ENCODE results near the gene KRT71.

Gene KRT71

GRCh38 chr12:52526511-52526951 lies 26.4 kb downstream of the KRT71 start:
- Histone ChIP-seq H4K20me1 (ENCODE audit: insufficient read depth) (no peaks in the 10 kb centered on the region), H3K36me3 (ENCODE audit: insufficient read depth) (no peaks in the 10 kb centered on the region), H3K4me2 (no peak overlapping the region), H3K27ac (no peak overlapping the region), H2AFZ (ENCODE audit: low read depth) (no peak overlapping the region), H3K4me3 (IDR thresholded peaks at IDR 0.05; ENCODE audit: insufficient read depth, low read depth, low read length) (no peak overlapping the region), H3K4me1 (ENCODE audit: low read depth, poor library complexity, severe bottlenecking) (no peaks in the 10 kb centered on the region), H3K79me2 (ENCODE audit: insufficient read depth, low read depth) (no peaks in the 10 kb centered on the region), H3K9ac (no peak overlapping the region), H3K27me3 (ENCODE audit: insufficient read depth, low read depth) (peaks cover 21% of the 10 kb centered on the region)
- TF ChIP-seq CTCF (conservative IDR thresholded peaks at IDR 0.05; ENCODE audit: low read depth, low read length), result no peak

GRCh38 chr12:52525661-52526499 lies 27.1 kb downstream of the KRT71 start:
- Histone ChIP-seq H3K36me3 (ENCODE audit: insufficient read depth) (no peaks in the 10 kb centered on the region), H4K20me1 (ENCODE audit: insufficient read depth) (no peaks in the 10 kb centered on the region), H3K9ac (no peak overlapping the region), H3K4me3 (IDR thresholded peaks at IDR 0.05; ENCODE audit: insufficient read depth, low read depth, low read length) (no peak overlapping the region), H2AFZ (ENCODE audit: low read depth) (no peak overlapping the region), H3K4me1 (ENCODE audit: low read depth, poor library complexity, severe bottlenecking) (no peaks in the 10 kb centered on the region), H3K27ac (no peak overlapping the region), H3K4me2 (no peak overlapping the region), H3K79me2 (ENCODE audit: insufficient read depth, low read depth) (no peaks in the 10 kb centered on the region), H3K27me3 (ENCODE audit: insufficient read depth, low read depth) (peaks cover 24% of the 10 kb centered on the region)
- TF ChIP-seq CTCF (conservative IDR thresholded peaks at IDR 0.05; ENCODE audit: low read depth, low read length), result no peak

GRCh38 chr12:52524898-52525591 lies 27.9 kb downstream of the KRT71 start:
- Histone ChIP-seq H3K27ac (no peak overlapping the region), H2AFZ (ENCODE audit: low read depth) (no peak overlapping the region), H3K4me2 (no peak overlapping the region), H3K9ac (no peak overlapping the region), H3K4me1 (ENCODE audit: low read depth, poor library complexity, severe bottlenecking) (no peaks in the 10 kb centered on the region), H3K27me3 (ENCODE audit: insufficient read depth, low read depth) (peaks cover 20% of the 10 kb centered on the region; the same call in 1 of the 2 replicates), H3K4me3 (IDR thresholded peaks at IDR 0.05; ENCODE audit: insufficient read depth, low read depth, low read length) (no peak overlapping the region), H4K20me1 (ENCODE audit: insufficient read depth) (no peaks in the 10 kb centered on the region), H3K79me2 (ENCODE audit: insufficient read depth, low read depth) (no peaks in the 10 kb centered on the region), H3K36me3 (ENCODE audit: insufficient read depth) (no peaks in the 10 kb centered on the region)
- no peak for TF ChIP-seq CTCF (conservative IDR thresholded peaks at IDR 0.05; ENCODE audit: low read depth, low read length)

- no peak overlapping the region for H3K4me2 ChIP-seq
- H3K27ac ChIP-seq, result no peak overlapping the region
- H3K4me1 ChIP-seq (ENCODE audit: low read depth, poor library complexity, severe bottlenecking), result no peaks in the 10 kb centered on the region
- no peak overlapping the region for H2AFZ ChIP-seq (ENCODE audit: low read depth)
- H3K79me2 ChIP-seq (ENCODE audit: insufficient read depth, low read depth), result no peaks in the 10 kb centered on the region
- H3K36me3 ChIP-seq (ENCODE audit: insufficient read depth), result no peaks in the 10 kb centered on the region
- H3K4me3 ChIP-seq (IDR thresholded peaks at IDR 0.05; ENCODE audit: insufficient read depth, low read depth, low read length), result no peak overlapping the region
- no peak for TF ChIP-seq CTCF (conservative IDR thresholded peaks at IDR 0.05; ENCODE audit: low read depth, low read length)
- peaks cover 23% of the 10 kb centered on the region; the same call in 1 of the 2 replicates for H3K27me3 ChIP-seq (ENCODE audit: insufficient read depth, low read depth)
- H4K20me1 ChIP-seq (ENCODE audit: insufficient read depth), result no peaks in the 10 kb centered on the region
- no peak overlapping the region for H3K9ac ChIP-seq
Observed at GRCh38 chr12:52524241-52524897, 28.6 kb downstream of the KRT71 start.
